Measurements from ENCODE around the gene CEP192.
A peak's percentile ranks its signal among the peaks of the same experiment; 100 is the strongest.

CEP192 gene, protein sequence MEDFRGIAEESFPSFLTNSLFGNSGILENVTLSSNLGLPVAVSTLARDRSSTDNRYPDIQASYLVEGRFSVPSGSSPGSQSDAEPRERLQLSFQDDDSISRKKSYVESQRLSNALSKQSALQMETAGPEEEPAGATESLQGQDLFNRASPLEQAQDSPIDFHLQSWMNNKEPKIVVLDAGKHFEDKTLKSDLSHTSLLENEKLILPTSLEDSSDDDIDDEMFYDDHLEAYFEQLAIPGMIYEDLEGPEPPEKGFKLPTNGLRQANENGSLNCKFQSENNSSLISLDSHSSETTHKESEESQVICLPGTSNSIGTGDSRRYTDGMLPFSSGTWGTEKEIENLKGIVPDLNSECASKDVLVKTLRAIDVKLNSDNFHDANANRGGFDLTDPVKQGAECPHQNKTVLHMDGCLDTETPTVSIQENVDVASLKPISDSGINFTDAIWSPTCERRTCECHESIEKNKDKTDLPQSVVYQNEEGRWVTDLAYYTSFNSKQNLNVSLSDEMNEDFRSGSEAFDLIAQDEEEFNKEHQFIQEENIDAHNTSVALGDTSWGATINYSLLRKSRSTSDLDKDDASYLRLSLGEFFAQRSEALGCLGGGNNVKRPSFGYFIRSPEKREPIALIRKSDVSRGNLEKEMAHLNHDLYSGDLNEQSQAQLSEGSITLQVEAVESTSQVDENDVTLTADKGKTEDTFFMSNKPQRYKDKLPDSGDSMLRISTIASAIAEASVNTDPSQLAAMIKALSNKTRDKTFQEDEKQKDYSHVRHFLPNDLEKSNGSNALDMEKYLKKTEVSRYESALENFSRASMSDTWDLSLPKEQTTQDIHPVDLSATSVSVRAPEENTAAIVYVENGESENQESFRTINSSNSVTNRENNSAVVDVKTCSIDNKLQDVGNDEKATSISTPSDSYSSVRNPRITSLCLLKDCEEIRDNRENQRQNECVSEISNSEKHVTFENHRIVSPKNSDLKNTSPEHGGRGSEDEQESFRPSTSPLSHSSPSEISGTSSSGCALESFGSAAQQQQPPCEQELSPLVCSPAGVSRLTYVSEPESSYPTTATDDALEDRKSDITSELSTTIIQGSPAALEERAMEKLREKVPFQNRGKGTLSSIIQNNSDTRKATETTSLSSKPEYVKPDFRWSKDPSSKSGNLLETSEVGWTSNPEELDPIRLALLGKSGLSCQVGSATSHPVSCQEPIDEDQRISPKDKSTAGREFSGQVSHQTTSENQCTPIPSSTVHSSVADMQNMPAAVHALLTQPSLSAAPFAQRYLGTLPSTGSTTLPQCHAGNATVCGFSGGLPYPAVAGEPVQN (N-terminal part only)

DNA sequence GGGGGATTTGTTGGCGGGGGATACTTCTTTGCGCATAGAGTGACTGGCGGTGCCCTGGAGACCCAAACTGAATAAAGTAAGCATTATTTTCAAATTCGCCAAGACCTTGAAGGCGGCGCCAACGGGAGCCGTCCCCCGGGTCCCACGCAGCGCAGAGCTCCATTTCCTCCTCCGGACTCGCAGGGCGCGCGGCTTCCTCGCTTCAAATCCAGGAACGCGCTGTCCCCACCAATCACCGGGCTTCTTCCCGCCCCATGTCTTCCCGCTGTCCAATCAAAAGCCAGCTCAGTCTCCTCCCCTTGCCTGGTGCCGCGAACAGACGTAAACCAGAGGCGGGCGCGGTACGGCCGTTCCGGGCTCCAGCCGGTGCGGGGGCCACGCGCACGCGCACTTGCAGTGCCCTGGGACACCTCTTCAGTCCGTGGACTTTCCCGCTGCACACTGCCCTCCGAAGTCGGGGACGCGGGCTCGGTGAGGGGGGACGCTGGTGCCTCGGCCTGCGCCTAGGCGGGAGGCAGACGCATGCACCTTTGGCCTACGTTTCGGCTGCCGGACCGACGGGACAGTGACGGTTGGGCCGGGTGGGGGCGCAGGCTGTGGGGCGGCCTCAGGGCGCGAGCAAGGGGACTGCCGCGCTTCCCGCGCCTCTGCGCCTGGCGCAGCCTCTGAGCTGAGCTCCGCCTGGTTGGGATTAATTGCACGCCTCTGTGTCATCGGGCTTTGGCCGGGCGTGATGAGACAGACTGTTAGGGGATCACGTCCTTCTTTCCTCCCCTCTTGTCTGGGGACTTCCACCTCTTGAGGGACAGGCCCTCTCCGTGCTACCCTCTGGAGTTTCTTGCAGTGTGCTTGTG lies at the start of gene CEP192:
Gene CEP192, plus strand, starts transcription at position 396 of the 854 bp plus-strand sequence. CDS start 8,063 bp downstream, outside the sequence.
- TF ChIP-seq, protein P1, sequence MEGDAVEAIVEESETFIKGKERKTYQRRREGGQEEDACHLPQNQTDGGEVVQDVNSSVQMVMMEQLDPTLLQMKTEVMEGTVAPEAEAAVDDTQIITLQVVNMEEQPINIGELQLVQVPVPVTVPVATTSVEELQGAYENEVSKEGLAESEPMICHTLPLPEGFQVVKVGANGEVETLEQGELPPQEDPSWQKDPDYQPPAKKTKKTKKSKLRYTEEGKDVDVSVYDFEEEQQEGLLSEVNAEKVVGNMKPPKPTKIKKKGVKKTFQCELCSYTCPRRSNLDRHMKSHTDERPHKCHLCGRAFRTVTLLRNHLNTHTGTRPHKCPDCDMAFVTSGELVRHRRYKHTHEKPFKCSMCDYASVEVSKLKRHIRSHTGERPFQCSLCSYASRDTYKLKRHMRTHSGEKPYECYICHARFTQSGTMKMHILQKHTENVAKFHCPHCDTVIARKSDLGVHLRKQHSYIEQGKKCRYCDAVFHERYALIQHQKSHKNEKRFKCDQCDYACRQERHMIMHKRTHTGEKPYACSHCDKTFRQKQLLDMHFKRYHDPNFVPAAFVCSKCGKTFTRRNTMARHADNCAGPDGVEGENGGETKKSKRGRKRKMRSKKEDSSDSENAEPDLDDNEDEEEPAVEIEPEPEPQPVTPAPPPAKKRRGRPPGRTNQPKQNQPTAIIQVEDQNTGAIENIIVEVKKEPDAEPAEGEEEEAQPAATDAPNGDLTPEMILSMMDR (conservative IDR thresholded peaks at IDR 0.05) = no peak
- peak within 1 kb of the TSS; percentile 86 for H3K27ac ChIP-seq

DNA sequence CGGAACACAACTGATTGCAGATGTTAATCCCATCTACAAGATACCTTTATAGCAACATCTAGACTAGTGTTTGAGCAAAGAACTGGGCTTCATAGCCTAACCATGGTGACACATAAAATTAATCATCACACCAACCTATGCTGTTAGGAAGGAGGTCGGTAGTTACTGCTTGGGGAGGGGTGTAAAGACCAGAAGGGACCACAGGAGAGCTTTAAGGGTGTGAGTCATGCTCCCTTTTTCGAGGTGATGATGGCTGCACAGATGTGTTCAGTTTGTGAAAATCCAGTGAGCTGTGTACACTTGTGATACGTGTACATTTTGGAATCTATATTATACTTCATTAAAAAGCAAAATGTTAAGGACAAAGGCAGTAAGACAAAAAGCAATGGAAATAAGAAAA lies 47.9 kb upstream of the CEP192 start:
- TF ChIP-seq, protein P1 (conservative IDR thresholded peaks at IDR 0.05) = no peak
- no peak overlapping the region for H3K27ac ChIP-seq

DNA sequence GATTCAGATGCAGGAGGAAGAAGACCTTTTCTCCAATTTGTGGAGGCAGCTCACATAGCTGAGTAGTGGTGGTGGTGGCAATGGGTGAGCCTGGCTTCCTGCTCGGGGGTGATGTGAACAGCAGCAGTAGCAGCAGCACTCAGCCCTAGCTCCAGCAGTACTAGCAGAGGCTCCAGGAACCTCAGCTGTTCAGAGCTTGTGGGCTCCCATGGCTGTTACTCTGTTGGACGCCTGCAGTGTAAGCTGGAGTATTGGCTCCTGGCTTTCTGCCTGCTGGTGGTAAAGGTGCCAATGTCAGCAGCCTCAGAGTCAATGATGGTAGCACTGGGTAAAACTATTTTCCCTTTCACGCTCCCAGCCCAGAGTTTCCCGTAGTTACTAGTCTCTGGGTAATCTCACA lies 46.5 kb upstream of the CEP192 start:
- TF ChIP-seq, protein P1 (conservative IDR thresholded peaks at IDR 0.05) = no peak
- no peak overlapping the region for H3K27ac ChIP-seq

DNA sequence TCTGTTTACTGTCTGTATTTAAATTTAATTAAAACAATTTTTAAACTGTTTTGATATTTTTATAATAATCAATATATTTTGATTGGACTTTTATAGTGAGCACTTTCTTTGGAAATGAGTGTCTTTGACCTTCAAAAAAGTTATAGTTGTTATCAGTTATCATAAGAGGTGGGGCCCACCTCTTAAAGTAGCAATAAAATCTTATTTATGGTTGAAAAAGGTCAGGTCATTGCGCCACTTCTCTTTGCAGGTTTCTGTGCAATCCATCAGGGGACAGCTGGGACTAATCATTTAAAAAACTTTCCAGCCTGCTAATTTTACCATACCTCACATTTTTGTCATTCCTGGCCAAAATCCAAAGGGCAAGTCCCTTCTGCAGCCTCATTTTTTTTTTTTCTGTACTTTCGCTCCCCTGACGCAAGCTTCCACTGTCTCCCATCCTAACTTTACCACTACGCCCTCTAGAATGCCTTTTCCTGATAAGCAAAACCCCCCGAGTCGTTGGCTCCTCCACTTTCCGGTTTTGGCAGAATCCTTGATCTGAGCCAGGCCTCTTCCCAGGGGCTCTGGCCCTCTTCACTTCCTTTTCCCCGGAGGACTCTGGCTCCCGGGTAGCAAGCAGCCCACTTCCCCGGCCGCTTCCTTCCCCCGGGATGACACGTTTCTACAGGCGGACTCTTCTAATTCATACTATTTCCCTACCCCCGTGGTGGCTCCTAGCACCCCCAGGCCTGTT lies 44.4 kb upstream of the CEP192 start:
- TF ChIP-seq, protein P1 (conservative IDR thresholded peaks at IDR 0.05) = no peak
- peak overlapping the region; percentile 88 for H3K27ac ChIP-seq

DNA sequence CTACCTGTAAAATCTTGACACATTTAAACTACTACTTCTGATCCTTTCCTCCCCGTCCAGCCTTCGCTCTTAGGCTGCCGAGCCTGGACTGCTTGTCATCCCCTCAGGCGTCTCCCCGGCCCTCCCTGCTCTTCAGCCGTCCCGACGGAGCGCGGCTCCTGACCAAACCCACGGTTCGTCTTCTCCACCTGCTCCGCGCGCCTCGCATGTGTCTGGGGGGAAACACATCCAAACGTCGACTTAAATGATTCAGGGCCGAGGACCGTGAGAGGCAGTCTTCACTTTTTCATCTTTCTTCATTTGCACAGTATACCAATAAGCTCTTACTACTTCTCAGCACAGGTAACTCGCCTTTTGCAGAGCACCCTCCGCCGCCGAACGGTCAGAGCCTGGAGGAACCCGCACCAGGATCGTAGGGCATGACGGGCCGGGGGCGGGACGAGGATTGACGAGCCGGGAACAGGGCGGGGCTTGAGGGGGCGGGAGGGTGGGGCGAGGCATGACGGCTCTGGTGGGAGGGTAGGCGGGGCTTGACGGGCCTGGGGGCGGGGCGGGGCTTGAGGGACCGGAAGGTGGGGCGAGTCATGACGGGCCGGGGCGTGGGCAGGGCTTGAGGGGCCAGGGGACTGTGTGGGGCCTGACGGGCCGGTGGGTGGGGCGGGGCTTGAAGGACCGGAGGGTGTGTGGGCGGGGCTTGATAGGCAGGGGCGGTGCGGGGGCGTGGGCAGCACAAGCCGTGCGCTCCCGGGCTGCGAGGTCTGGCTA lies 43.7 kb upstream of the CEP192 start, which contains the start of gene SEH1L:
Gene SEH1L, plus strand, starts transcription at position 727 of the 765 bp plus-strand sequence. CDS start 111 bp downstream, outside the sequence.
- TF ChIP-seq, protein P1 (conservative IDR thresholded peaks at IDR 0.05) = no peak
- peak within 1 kb of the TSS; percentile 88 for H3K27ac ChIP-seq

All from VCaP (cell line).